ENCODE measurements around the gene NTM.

GRCh38 chr11:132200353-132200936 is 830.0 kb downstream of the NTM start:
- TF ChIP-seq POLR2A (IDR thresholded peaks at IDR 0.05), result no peak
- no peak for TF ChIP-seq CTCF (IDR thresholded peaks at IDR 0.05)
- TF ChIP-seq EP300 (IDR thresholded peaks at IDR 0.05), result no peak
